ENCODE data around the gene CPA1. TPM values are rescaled to one million over a fixed set of nuclear protein-coding genes. Genes with fewer than 3 reads are reported as not detected.
A peak's percentile ranks its signal among the peaks of the same experiment; 100 is the strongest.

CPA1 gene
- total and polyA plus RNA-seq, 2 of the 4 experiments (the other 2 are of a cell fraction), result not detected

DNA sequence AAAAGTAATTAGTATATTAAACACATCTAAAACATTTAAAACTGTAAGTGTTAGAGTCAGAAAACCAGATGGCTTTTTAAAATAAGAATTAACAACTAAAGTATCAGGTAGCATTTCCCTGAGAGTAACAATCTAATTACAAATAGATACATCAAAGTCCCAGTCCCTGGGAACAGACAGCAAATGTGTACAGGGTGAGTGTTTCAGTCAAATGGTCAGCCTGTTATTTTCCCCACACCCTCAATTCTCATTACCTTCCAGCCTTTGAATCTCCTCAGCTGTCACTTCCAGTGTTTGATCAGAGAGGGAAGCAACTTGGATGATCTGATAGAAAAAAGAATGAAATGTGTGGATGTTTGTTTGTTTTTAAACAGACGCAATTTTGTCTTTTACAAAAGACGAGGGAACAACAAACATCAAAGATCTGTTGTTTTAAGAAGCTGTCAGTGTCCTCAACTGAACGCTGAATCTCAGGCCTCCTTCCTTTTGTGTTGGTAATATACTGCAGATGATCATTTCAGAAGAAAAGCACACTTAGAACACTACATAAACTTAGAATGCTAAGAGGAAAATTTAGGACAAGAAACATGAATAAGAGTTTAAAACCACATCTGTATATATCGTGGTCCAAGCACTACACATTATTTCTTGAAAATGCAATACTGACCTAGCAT, 30.7 kb downstream of the CPA1 start:
- Histone ChIP-seq H3K9ac (ENCODE audit: low read depth, low read length) (no peak overlapping the region), H3K4me1 (ENCODE audit: control insufficient read depth, insufficient read depth, low read length) (peaks cover 4% of the 10 kb centered on the region), H3K4me2 (ENCODE audit: low read depth, low read length) (no peak overlapping the region), H3K27ac (ENCODE audit: insufficient read depth, low read length) (no peak overlapping the region), H4K20me1 (ENCODE audit: insufficient read depth, low read length) (no peaks in the 10 kb centered on the region), H3K36me3 (ENCODE audit: control insufficient read depth, insufficient read depth, low read length) (0 out of 2 replicates have a peak, but pooled peaks cover 3% of the 10 kb centered on the region), H3K56ac (ENCODE audit: extremely low read depth, insufficient read depth, low read length) (no peak overlapping the region), H4K5ac (ENCODE audit: low read depth, low read length) (peak overlapping the region; percentile 39; the same call in 1 of the 2 replicates), H3K4ac (ENCODE audit: low read depth, low read length) (no peak overlapping the region), H2AFZ (replicated peaks; ENCODE audit: low read length, poor library complexity) (no peak overlapping the region), H3K23ac (ENCODE audit: low read depth, low read length) (no peak overlapping the region; the same call in 1 of the 2 replicates), H2AK5ac (ENCODE audit: low read depth, low read length) (0 out of 2 replicates have a peak overlapping the region, but pooled peaks have one; percentile 14), H3K4me3 (ENCODE audit: insufficient read depth, low read depth, low read length) (no peak overlapping the region), H4K91ac (ENCODE audit: insufficient read depth, low read depth, low read length) (no peak overlapping the region), H4K8ac (ENCODE audit: low read depth in 2 of 2, low read length in 2 of 2) (peak overlapping the region in 1 of 2 experiments; percentile 3; a peak in 1 of 4 replicates), H3K79me1 (ENCODE audit: low read depth in 1 of 2, low read length in 2 of 2) (no peaks in the 10 kb centered on the region; a peak in 1 of 4 replicates), H2AK9ac (replicated peaks; ENCODE audit: low read depth, low read length, poor library complexity) (no peak overlapping the region), H2BK20ac (ENCODE audit: low read depth, low read length) (no peak overlapping the region; the same call in 1 of the 2 replicates), H2BK15ac (ENCODE audit: low read depth, low read length) (peak overlapping the region; percentile 7; the same call in 1 of the 3 replicates), H3K18ac (ENCODE audit: low read depth, low read length) (peak overlapping the region; percentile 60; the same call in 1 of the 2 replicates), H2BK120ac (ENCODE audit: low read depth, low read length) (peak overlapping the region; percentile 4; the same call in 1 of the 2 replicates), H3K27me3 (ENCODE audit: control insufficient read depth, insufficient read depth, low read length) (no peaks in the 10 kb centered on the region), H3K9me3 (ENCODE audit: control insufficient read depth, insufficient read depth, low read length) (no peaks in the 10 kb centered on the region), H3K14ac (replicated peaks; ENCODE audit: low read depth, low read length) (peak overlapping the region; percentile 17; the same call in 1 of the 2 replicates), H2BK5ac (ENCODE audit: low read depth, low read length, poor library complexity, severe bottlenecking) (no peak overlapping the region), H3K9me1 (ENCODE audit: insufficient read depth, low read length) (peaks cover 5% of the 10 kb centered on the region)
- intact Hi-C loops (cut with micrococcal nuclease), result no loop called here
- DNase-seq, result no peak
- dilution Hi-C loops (cut with HindIII; ENCODE audit: low sequenced_read_pairs, unreplicated experiment), result no loop called here
- no TSS peak for BruUV-seq (replicated peaks)
- CTCF ChIA-PET, result no interaction called here
- no CpG with 5 or more reads among the region's 4 CpGs for WGBS, 2 experiments (ENCODE audit: extremely low coverage in 2 of 2, insufficient read length in 1 of 2)
- no peak for ATAC-seq (ENCODE audit: low read depth)
- TF ChIP-seq CEBPB (IDR thresholded peaks at IDR 0.05; ENCODE audit: low read depth, low read length) (no peak), POLR2A (IDR thresholded peaks at IDR 0.05; ENCODE audit: low read depth, low read length) (no peak), BHLHE40 (IDR thresholded peaks at IDR 0.05; ENCODE audit: low read depth, low read length) (no peak), FOS (IDR thresholded peaks at IDR 0.05; ENCODE audit: low read depth, low read length) (no peak), SMC3 (IDR thresholded peaks at IDR 0.05; ENCODE audit: low read depth, low read length) (no peak), RFX5 (IDR thresholded peaks at IDR 0.05; ENCODE audit: low read depth, low read length) (no peak), MXI1 (IDR thresholded peaks at IDR 0.05; ENCODE audit: borderline replicate concordance, low read depth, low read length) (no peak), NFE2L2 (IDR thresholded peaks at IDR 0.05; ENCODE audit: low read depth, low read length) (no peak), CHD1 (IDR thresholded peaks at IDR 0.05; ENCODE audit: low read depth, low read length) (no peak)
- TF ChIP-seq, protein P1, sequence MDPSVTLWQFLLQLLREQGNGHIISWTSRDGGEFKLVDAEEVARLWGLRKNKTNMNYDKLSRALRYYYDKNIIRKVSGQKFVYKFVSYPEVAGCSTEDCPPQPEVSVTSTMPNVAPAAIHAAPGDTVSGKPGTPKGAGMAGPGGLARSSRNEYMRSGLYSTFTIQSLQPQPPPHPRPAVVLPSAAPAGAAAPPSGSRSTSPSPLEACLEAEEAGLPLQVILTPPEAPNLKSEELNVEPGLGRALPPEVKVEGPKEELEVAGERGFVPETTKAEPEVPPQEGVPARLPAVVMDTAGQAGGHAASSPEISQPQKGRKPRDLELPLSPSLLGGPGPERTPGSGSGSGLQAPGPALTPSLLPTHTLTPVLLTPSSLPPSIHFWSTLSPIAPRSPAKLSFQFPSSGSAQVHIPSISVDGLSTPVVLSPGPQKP (IDR thresholded peaks at IDR 0.05; ENCODE audit: borderline replicate concordance, low read depth, low read length), result no peak
- TF ChIP-seq, protein P2, sequence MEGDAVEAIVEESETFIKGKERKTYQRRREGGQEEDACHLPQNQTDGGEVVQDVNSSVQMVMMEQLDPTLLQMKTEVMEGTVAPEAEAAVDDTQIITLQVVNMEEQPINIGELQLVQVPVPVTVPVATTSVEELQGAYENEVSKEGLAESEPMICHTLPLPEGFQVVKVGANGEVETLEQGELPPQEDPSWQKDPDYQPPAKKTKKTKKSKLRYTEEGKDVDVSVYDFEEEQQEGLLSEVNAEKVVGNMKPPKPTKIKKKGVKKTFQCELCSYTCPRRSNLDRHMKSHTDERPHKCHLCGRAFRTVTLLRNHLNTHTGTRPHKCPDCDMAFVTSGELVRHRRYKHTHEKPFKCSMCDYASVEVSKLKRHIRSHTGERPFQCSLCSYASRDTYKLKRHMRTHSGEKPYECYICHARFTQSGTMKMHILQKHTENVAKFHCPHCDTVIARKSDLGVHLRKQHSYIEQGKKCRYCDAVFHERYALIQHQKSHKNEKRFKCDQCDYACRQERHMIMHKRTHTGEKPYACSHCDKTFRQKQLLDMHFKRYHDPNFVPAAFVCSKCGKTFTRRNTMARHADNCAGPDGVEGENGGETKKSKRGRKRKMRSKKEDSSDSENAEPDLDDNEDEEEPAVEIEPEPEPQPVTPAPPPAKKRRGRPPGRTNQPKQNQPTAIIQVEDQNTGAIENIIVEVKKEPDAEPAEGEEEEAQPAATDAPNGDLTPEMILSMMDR (conservative IDR thresholded peaks at IDR 0.05; ENCODE audit: low read depth, low read length), result no peak
- in situ Hi-C loops (cut with MboI; ENCODE audit: low sequenced_read_pairs), result no loop called here
- POLR2A ChIA-PET (ENCODE audit: unreplicated experiment), result no interaction called here

Data from IMR-90 (cell line).